ENCODE data around the gene PCDHGC5.

- TF ChIP-seq CTCF (IDR thresholded peaks at IDR 0.05; ENCODE audit: insufficient read depth, low read depth, low read length) (no peak), EZH2 (IDR thresholded peaks at IDR 0.05; ENCODE audit: insufficient read depth, low read length) (no peak)
These were observed 960 bp downstream of the PCDHGC5 start for GRCh38 chr5:141489841-141490240.
